MG63 (cell line): ENCODE data around the gene DEFB127. TPM values are rescaled to one million over a fixed set of nuclear protein-coding genes. Genes with fewer than 3 reads are reported as not detected.
"Not testable (repeated sequence)": the region's sequence is repeated elsewhere in the genome, so short reads cannot be mapped to it uniquely, and the experiment has no call there.

Source experiments
- DNase-seq: peaks from one replicate; pipeline ENCODE4 v3.0.0-alpha.2; 2020
- H3K27me3 ChIP-seq: fragments of 250-450 bp; sonication (Bioruptor Pico); 2 replicates; pipeline ENCODE4 v1.5.1; 2020; ENCODE audit warnings: mild to moderate bottlenecking, moderate library complexity
- H3K36me3 ChIP-seq: fragments of 250-450 bp; sonication (Bioruptor Pico); 2 replicates; pipeline ENCODE4 v1.5.1; 2020; ENCODE audit warnings: mild to moderate bottlenecking, moderate library complexity
- H3K4me3 ChIP-seq: fragments of 250-450 bp; sonication (Bioruptor Pico); 2 replicates; pipeline ENCODE4 v1.5.1; 2020; ENCODE audit warnings: mild to moderate bottlenecking, moderate library complexity
- H3K9me3 ChIP-seq: fragments of 250-450 bp; sonication (Bioruptor Pico); 2 replicates; pipeline ENCODE4 v1.5.1; 2020; ENCODE audit warnings: mild to moderate bottlenecking, moderate library complexity
- total RNA-seq: library from RNA; depleted of rRNA; stranded (reverse); fragments of >200 nt; shearing (Covaris generic); gene quantifications from 2 replicates; pipeline ENCODE4 v1.2.3, GENCODE V29; 2014; ENCODE audit warnings: low replicate concordance; rRNA removed

The DEFB127 gene, protein sequence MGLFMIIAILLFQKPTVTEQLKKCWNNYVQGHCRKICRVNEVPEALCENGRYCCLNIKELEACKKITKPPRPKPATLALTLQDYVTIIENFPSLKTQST
- total RNA-seq, result not detected in 2 replicates

DNA sequence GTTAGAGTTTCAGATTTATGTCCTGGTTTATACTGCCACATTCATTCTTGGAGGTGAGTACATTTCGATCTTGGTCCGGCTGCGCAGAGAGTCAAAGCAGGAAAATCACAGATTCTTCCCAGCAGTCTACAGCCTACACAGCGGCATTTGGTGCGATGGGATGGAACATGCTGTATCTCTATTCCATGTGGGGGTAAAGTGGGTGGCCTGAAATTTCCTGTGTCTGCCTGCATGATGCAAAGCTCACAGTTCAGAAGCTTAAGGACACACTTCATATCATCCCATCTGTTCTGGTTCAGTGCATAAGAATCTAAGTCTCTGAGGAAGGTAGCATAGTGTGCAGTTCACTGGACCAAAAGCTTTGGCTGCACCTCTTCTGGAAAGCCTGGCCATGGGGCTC, at the start of gene DEFB127:
DEFB127 (plus strand) TSS at position 301 of the 400 bp plus-strand sequence; CDS start at position 392, 91 bp downstream.
- H3K4me3 ChIP-seq, result no peak within 1 kb of the TSS
- DNase-seq, result no peak
- H3K9me3 ChIP-seq, result no peaks in the 10 kb centered on the region
- H3K27me3 ChIP-seq, result no peaks in the 10 kb centered on the region
- H3K36me3 ChIP-seq, result no peaks in the 10 kb centered on the region

DNA sequence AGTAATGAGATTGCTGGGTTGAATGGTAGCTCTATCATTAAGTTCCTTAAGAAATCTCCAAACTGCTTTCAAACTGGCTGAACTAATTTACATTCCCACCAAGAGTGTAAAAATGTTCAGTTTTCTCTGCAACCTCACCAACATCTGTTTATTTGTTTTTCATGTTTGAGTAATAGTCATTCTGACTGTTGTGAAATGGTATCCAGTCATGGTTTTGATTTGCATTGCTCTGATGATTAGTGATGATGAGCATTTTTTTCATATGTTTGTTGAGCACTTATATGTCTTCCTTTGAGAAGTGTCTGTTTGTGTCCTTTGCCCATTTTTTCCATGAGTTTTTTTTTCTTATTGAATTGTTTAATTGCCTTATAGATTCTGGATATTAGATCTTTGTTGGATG, 44.9 kb upstream of the DEFB127 start:
- H3K27me3 ChIP-seq, result no peaks in the 10 kb centered on the region
- H3K9me3 ChIP-seq, result no peaks in the 10 kb centered on the region
- H3K4me3 ChIP-seq, result no peak overlapping the region
- no peaks in the 10 kb centered on the region for H3K36me3 ChIP-seq
- DNase-seq, result no peak

DNA sequence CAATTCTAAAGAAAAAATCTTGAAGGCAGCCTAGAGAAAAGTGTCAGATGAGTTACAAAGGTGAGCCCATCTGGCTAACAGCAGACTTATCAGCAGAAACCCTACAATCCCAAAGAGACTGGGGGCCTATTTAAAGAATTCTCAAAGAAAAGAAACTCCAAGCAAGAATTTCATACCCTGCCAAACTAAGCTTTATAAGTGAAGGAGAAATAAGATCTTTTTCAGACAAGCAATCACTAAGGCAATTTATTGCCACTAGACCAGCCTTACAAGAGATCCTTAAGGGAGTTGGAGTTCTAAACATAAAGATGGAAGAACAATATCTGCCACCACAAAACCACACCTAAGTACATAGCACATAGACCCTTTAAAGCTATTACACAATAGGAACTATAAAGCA, 39.7 kb upstream of the DEFB127 start:
- DNase-seq, result no peak
- Histone ChIP-seq H3K4me3 (no peak overlapping the region), H3K36me3 (no peaks in the 10 kb centered on the region), H3K9me3 (no peaks in the 10 kb centered on the region), H3K27me3 (no peaks in the 10 kb centered on the region)

DNA sequence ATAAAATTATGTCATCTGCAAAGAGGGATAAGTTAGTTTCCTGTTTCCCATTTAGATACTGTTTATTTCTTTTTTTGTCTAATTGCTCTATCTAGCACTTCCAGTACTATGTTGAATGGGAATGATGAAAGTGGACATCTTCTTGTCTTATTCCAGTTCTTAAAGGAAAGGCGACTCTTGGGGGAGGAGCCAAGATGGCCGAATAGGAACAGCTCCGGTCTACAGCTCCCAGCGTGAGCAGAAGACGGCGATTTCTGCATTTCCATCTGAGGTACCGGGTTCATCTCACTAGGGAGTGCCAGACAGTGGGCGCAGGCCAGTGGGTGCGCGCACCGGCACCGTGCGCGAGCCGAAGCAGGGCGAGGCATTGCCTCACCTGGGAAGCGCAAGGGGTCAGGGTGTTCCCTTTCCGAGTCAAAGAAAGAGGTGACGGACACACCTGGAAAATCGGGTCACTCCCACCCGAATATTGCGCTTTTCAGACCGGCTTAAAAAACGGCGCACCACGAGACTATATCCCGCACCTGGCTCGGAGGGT, 27.4 kb upstream of the DEFB127 start:
- H3K36me3 ChIP-seq, DNase-seq, H3K27me3 ChIP-seq, H3K9me3 ChIP-seq, H3K4me3 ChIP-seq: not testable (repeated sequence)

DNA sequence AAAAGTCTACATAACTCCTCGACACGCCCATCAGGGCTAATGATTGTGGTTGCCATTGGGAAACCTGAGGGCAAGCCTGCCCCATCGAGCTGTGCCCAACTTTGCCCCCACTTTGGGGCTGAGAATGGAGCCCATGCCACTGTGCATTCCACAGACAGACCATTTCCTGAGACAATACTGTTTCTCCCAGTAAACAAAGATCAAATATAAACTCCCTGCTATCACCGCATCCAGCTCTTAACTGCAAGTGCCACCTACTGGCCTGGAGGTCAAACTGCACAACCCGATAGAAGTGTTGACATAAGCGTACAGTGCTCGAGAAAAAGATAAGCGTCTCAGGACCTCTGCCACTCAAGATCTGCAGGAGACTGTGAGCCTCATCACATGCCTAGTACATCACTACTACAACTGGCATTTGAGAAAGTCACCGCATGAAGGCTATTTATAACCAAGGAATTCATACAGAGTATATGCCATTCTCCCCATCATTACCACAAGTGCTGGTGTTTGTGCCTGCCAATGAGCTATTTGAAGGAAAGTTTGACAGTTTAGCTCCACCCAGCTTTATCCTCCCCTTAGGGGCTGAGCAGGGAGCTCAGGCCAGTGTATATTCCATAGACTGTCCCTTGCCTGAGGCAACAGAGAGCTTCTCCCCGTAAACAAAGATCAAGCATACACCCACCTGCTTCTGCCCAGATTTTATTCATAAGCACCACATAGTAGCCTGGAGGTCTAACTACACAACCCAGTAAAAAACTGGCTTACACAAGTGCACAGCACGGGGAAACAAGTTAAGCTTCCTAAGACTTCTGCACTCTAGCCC, 19.4 kb upstream of the DEFB127 start:
- Histone ChIP-seq H3K4me3 (no peak overlapping the region), H3K36me3 (no peaks in the 10 kb centered on the region), H3K9me3 (no peaks in the 10 kb centered on the region), H3K27me3 (no peaks in the 10 kb centered on the region)
- no peak for DNase-seq

DNA sequence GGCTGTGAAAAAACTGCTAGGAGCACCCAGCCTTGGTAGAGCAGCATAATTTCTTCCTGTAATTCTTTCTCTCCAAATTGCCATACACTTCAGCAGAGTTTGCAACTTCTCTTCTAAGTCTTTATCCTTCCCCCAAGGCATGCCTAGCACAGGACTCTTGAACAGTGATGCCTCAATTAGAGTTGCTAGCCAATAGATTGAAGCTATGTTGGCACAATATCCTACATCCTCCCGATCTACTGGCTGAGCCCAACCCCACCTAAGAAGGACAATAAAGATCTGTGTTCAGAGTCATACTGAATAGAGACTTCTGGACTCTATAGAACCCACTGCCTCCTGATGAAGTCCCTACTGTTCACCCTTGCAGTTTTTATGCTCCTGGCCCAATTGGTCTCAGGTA, 15.0 kb upstream of the DEFB127 start, which contains the start of gene DEFB126:
DEFB126 (plus strand) TSS at position 301 of the 400 bp plus-strand sequence; CDS start at position 340, 39 bp downstream.
- Histone ChIP-seq H3K9me3 (no peaks in the 10 kb centered on the region), H3K36me3 (no peaks in the 10 kb centered on the region), H3K27me3 (no peaks in the 10 kb centered on the region), H3K4me3 (no peak within 1 kb of the TSS)
- DNase-seq, result no peak

DNA sequence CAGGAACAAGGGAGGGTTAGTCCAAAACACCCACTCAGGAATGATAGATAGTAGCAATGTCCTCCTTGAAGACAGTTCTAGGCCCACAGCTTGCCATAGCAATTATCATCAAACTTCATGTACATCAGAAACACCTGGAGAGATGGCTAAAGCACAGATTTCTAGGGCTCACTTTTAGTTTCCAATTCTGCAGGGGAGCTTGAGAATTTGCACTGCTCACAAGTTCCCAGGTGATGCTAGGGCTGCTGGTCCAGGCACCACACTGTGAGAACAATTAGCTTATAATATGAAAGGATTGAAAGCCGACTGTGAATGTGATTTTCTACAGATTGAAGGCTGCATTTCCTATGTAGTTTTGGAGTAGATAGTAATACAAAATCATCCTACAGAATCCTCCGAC, 11.4 kb upstream of the DEFB127 start:
- no peaks in the 10 kb centered on the region for H3K36me3 ChIP-seq
- H3K9me3 ChIP-seq, result no peaks in the 10 kb centered on the region
- no peak for DNase-seq
- H3K27me3 ChIP-seq, result no peaks in the 10 kb centered on the region
- H3K4me3 ChIP-seq, result no peak overlapping the region

DNA sequence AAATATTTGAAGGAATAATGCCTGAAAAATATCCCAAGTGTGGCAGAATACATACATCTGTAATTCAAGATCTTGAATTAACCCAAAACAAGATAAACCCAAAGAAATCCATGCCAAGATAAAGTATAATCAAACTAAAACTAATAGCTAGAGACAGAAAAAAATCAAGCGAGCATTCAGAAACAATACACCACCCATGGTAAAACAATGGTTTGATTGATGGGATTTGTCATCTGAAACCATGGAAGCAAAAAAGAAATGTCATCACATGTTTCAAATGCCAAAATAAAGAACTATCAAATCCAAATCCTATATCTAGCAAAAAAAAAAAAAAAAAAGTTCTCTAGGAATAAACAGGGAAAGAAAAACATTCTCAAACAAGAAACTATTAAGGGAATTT, 5.1 kb upstream of the DEFB127 start:
- Histone ChIP-seq H3K36me3 (no peaks in the 10 kb centered on the region), H3K27me3 (no peaks in the 10 kb centered on the region), H3K4me3 (no peak overlapping the region), H3K9me3 (no peaks in the 10 kb centered on the region)
- no peak for DNase-seq

DNA sequence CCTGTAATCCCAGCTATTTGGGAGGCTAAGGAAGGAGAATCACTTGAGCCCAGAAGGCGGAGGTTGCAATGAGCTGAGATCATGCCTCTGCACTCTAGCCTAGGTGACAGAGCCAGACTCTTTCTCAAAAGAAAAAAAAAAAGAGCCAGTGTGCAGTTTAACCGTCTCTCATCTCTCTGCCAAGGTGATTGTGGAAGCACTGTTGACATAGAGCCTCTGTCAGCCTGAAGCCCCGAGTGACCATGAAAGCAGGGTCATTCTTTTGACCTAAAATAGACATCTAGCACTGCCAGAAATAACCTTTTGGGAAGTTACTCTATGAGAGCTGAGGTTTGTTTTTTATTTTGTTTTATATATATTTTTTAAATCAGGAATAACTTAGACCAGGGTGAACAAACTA, 7.4 kb downstream of the DEFB127 start:
- H3K9me3 ChIP-seq, result no peaks in the 10 kb centered on the region
- no peak for DNase-seq
- H3K27me3 ChIP-seq, result no peaks in the 10 kb centered on the region
- no peaks in the 10 kb centered on the region for H3K36me3 ChIP-seq
- no peak overlapping the region for H3K4me3 ChIP-seq

DNA sequence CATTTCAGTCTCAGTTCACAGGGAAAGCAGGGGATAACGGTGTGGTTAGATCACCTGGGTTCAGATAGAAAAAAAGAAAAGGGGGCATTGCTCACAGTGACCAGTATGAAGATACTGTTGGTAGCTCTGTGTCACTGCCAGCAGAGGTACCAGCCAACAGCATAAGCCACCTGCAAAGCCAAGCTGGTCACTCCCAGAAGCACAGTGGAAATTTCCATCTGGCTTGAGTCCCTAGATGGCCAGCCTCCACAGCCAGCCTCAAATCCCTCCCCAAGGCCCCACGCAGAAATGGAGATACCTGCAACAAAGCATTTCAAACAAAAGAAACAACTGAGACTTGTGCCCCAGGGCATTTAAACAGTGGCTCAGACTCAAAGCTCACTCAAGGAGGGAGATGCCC, 11.6 kb downstream of the DEFB127 start:
- Histone ChIP-seq H3K27me3 (no peaks in the 10 kb centered on the region), H3K36me3 (no peaks in the 10 kb centered on the region), H3K4me3 (no peak overlapping the region), H3K9me3 (no peaks in the 10 kb centered on the region)
- DNase-seq, result no peak

DNA sequence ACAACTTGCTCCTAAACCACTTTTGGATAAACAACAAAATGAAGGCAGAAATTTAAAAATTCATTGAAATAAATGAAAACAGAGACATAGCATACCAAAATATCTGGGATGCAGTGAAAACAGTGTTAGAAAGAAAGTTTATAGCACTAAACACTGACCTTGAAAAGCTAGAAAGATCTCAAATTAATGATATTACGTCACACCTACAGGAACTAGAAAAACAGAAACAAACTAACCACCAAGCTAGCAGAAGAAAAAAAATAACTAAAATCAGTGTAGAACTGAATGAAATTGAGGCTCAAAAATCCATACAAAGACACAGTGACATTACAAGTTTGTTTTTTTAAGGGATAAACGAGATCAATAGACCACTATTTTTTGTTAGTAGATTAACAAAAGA, 27.0 kb downstream of the DEFB127 start:
- DNase-seq, result no peak
- Histone ChIP-seq H3K27me3 (no peaks in the 10 kb centered on the region), H3K36me3 (no peaks in the 10 kb centered on the region), H3K9me3 (no peaks in the 10 kb centered on the region; the same call in 1 of the 2 replicates), H3K4me3 (no peak overlapping the region)

DNA sequence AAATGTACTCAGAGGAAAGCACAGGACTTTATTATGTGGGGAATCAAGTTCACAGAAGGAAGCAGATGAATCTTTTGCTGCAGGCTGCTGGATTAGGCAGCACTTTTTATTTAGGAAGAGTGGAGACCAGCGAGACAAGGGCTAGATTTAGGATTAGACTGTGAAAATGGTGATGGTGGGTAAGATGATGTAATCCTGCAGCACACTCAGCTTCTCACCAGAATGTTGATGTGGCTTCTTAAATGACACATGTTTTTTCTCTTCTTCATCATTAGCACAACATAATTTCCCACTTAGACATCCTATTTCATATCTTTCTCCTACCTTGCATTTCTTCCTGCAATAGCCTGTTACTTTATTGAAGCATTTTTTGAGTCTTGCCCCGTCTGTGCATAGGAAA, 30.5 kb downstream of the DEFB127 start:
- H3K9me3 ChIP-seq, result no peaks in the 10 kb centered on the region; the same call in 1 of the 2 replicates
- no peaks in the 10 kb centered on the region for H3K27me3 ChIP-seq
- H3K4me3 ChIP-seq, result no peak overlapping the region
- H3K36me3 ChIP-seq, result no peaks in the 10 kb centered on the region
- no peak for DNase-seq

DNA sequence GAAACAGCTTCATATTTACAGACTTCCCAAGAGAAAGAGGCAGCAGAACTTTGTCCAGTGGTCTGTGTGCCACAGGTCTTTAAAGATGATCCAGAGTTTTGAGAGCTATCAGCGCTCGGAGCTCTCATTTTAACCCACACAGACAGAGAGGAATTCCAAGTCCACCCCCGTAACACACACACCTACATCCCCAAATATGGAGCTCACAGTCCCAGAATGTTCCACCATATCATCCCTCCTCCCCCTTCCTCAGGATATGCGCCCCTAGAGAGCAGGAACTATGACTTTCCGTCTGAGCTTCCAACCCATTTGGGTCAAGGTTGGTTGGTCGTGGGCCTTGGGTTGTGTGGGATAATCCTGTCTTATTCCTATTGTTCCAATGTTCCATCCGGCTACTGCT, 32.4 kb downstream of the DEFB127 start, which contains the start of gene DEFB128:
DEFB128 (minus strand) TSS at position 101 of the 400 bp plus-strand sequence; CDS start at position 13, 88 bp downstream.
- Histone ChIP-seq H3K36me3 (no peaks in the 10 kb centered on the region), H3K9me3 (no peaks in the 10 kb centered on the region; the same call in 1 of the 2 replicates), H3K4me3 (no peak within 1 kb of the TSS), H3K27me3 (no peaks in the 10 kb centered on the region)
- DNase-seq, result no peak

DNA sequence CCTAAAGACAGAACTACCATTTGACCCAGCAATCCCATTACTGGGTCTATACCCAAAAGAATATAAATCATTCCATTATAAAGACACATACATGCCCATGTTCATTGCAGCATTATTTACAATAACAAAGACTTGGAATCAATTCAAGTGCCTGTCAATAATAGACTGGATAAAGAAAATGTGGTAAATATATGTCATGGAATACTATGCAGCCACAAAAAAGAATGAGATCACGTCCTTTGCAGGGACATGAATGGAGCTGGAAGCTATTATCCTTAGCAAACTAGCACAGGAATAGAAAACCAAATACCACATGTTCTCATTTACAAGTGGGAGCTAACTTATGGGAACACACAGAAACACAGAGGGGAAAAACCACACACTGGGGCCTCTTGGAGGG, 41.0 kb downstream of the DEFB127 start:
- H3K36me3 ChIP-seq, result no peaks in the 10 kb centered on the region
- H3K4me3 ChIP-seq, result no peak overlapping the region
- no peaks in the 10 kb centered on the region for H3K9me3 ChIP-seq
- no peaks in the 10 kb centered on the region for H3K27me3 ChIP-seq
- no peak for DNase-seq

DNA sequence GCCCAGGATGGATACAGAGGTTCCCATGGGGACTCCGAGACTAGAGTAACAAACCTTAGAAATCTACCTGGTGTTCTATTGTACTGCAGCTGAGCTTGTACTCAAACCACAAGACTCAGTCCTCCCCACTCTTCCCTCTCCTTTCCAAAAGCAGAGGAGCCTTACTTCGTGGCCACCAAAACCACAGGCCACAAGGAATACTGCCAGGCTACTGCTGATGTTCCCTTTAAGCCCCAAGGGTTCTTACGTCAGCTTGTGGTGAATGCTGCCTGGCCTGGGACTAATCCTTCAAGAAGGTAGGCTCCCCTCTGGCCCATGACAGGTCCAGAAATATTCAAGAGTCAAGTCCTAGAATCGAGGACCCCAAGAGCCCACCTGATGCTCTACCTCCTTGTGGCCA, 42.7 kb downstream of the DEFB127 start:
- Histone ChIP-seq H3K36me3 (no peaks in the 10 kb centered on the region), H3K9me3 (no peaks in the 10 kb centered on the region), H3K4me3 (no peak overlapping the region), H3K27me3 (no peaks in the 10 kb centered on the region)
- DNase-seq, result no peak

DNA sequence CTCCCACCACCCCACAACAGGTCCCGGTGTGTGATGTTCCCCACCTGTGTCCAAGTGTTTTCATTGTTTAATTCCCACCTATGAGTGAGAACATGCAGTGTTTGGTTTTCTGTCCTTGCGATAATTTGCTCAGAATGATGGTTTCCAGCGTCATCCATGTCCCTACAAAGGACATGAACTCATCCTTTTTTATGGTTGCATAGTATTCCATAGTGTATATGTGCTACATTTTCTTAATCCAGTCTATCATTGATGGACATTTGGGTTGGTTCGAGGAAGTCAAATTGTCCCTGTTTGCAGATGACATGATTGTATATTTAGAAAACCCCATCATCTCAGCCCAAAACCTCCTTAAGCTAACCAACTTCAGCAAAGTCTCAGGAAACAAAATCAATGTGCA, 46.4 kb downstream of the DEFB127 start:
- not testable (repeated sequence) for H3K27me3 ChIP-seq, H3K9me3 ChIP-seq, H3K36me3 ChIP-seq, H3K4me3 ChIP-seq, DNase-seq
